PC-9 (cell line): Measurements from ENCODE around the gene FUT6. TPM values are rescaled to one million over a fixed set of nuclear protein-coding genes. Genes with fewer than 3 reads are reported as not detected.

ENCODE experiments used
- BruUV-seq: library from RNA; stranded (reverse); fragments of 400-500 nt; replicated peaks from 2 replicates; lab custom pipeline; 2021; lab: Mats Ljungman, UMichigan
- CTCF ChIA-PET: fragments of 300-600 bp; sonication (Branson Sonifier 250); formaldehyde crosslinking; loops from one replicate; lab custom pipeline; 2022; ENCODE audit warnings: antibody characterized with exemption; lab: Charles Lee
- POLR2A ChIA-PET: fragments of 300-600 bp; sonication (Branson Sonifier 250); formaldehyde crosslinking; loops from one replicate; lab custom pipeline; 2022; ENCODE audit warnings: antibody characterized with exemption; ENCODE audit not compliant: unreplicated experiment; lab: Charles Lee
- DNase-seq, 2 experiments: peaks; one replicate each; pipeline versions ENCODE4 v3.0.0 to v3.0.0-alpha.2; 2015 to 2022; ENCODE audit warnings: mixed read lengths in 1 of 2
- H2AFZ ChIP-seq: fragments of 200-600 bp; sonication (generic); 2 replicates; pipeline ENCODE4 v1.8.1; 2017; ENCODE audit warnings: antibody characterized with exemption
- H3F3A ChIP-seq: fragments of 200-600 bp; sonication (generic); 2 replicates; pipeline ENCODE4 v1.8.1; 2017; ENCODE audit warnings: antibody characterized with exemption, mild to moderate bottlenecking, low read depth; ENCODE audit not compliant: insufficient read depth
- H3K27ac ChIP-seq: fragments of 200-600 bp; sonication (generic); 2 replicates; pipeline ENCODE4 v1.6.1; 2016; ENCODE audit warnings: mixed run types
- H3K27me3 ChIP-seq: fragments of 200-600 bp; sonication (generic); 2 replicates; pipeline ENCODE4 v1.6.1; 2016; ENCODE audit warnings: low read depth, mixed run types; ENCODE audit not compliant: insufficient read depth
- H3K36me3 ChIP-seq: fragments of 200-600 bp; sonication (generic); 2 replicates; pipeline ENCODE4 v1.6.1; 2016; ENCODE audit warnings: low read depth, mixed run types
- H3K4me1 ChIP-seq: fragments of 200-600 bp; sonication (generic); replicated peaks from 2 replicates; pipeline ENCODE4 v1.6.1; 2016; ENCODE audit warnings: mixed run types; ENCODE audit not compliant: insufficient read depth
- H3K4me2 ChIP-seq: fragments of 200-600 bp; sonication (generic); 2 replicates; pipeline ENCODE4 v1.6.1; 2017; ENCODE audit warnings: mixed run types
- H3K4me3 ChIP-seq: fragments of 200-600 bp; sonication (generic); 2 replicates; pipeline ENCODE4 v1.6.1; 2016; ENCODE audit warnings: mixed run types
- H3K79me2 ChIP-seq: fragments of 200-600 bp; sonication (generic); 2 replicates; pipeline ENCODE4 v1.6.1; 2017; ENCODE audit warnings: low read depth, mixed run types
- H3K9me2 ChIP-seq: fragments of 200-600 bp; sonication (generic); 2 replicates; pipeline ENCODE4 v1.8.1; 2017; ENCODE audit warnings: mild to moderate bottlenecking; ENCODE audit not compliant: insufficient read depth
- H3K9me3 ChIP-seq: fragments of 200-600 bp; sonication (generic); 2 replicates; pipeline ENCODE4 v1.8.1; 2016; ENCODE audit warnings: low read depth; ENCODE audit not compliant: insufficient read depth
- H4K20me1 ChIP-seq: fragments of 200-600 bp; sonication (generic); 2 replicates; pipeline ENCODE4 v1.8.1; 2017; ENCODE audit not compliant: insufficient read depth
- EZH2 ChIP-seq: fragments of 200-600 bp; sonication (generic); IDR thresholded peaks from 2 replicates; pipeline ENCODE4 v1.8.0; 2017; ENCODE audit warnings: antibody characterized with exemption, low read depth
- intact Hi-C: fragments of 100-400 bp; cut with micrococcal nuclease; formaldehyde crosslinking; loops from one replicate; pipeline ENCODE4 v1.10.0; 2022; ENCODE audit not compliant: unreplicated experiment
- total RNA-seq: library from RNA; stranded (reverse); gene quantifications from 2 replicates; pipeline ENCODE4 v1.2.3, GENCODE V29; 2021
- TF ChIP-seq, protein P1 (sequence below): fragments of 200-600 bp; sonication (generic); conservative IDR thresholded peaks from 2 replicates; pipeline ENCODE4 v1.6.1; 2017; ENCODE audit warnings: mixed run types, antibody characterized with exemption, mild to moderate bottlenecking, moderate library complexity

Gene FUT6
- total RNA-seq, 1 experiment from 2014 or later, result 0.55 TPM

DNA sequence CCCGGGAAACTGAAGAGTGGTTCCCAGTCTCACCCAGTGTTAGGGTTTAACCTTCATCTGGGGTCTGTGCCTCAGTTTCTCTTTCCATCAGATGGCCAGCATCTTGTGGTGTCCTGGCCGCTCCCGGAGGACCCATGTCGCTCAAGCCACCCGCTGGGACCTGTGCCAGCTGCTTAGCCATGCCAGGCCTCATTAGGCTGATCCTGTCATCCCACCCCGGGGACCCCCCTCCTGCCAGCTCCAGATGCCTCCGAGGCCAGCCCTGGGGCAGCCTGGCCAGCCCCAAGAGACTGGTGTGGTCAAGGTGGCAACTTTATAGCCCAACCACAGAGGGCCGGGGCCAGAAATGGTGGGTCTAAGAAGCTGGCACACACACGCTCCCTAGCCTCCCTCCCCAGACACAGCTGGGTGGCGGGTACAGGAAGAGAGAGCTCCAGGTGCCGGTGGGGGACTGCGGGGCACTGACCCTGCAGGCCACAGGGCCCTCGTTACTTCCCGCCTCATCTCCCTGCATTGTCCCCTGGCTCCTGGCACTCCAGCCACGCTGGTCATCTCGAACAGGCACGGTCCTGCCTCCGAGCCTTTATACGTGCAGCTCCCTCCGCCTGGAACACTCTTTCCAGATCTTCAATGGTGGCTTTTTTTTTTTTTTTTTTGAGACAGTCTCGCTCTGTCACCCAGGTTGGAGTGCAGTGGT, 31.2 kb downstream of the FUT6 start:
- TF ChIP-seq, protein P1, sequence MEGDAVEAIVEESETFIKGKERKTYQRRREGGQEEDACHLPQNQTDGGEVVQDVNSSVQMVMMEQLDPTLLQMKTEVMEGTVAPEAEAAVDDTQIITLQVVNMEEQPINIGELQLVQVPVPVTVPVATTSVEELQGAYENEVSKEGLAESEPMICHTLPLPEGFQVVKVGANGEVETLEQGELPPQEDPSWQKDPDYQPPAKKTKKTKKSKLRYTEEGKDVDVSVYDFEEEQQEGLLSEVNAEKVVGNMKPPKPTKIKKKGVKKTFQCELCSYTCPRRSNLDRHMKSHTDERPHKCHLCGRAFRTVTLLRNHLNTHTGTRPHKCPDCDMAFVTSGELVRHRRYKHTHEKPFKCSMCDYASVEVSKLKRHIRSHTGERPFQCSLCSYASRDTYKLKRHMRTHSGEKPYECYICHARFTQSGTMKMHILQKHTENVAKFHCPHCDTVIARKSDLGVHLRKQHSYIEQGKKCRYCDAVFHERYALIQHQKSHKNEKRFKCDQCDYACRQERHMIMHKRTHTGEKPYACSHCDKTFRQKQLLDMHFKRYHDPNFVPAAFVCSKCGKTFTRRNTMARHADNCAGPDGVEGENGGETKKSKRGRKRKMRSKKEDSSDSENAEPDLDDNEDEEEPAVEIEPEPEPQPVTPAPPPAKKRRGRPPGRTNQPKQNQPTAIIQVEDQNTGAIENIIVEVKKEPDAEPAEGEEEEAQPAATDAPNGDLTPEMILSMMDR, result no peak
- TF ChIP-seq EZH2, result no peak
- no TSS peak for BruUV-seq
- H3K27ac ChIP-seq, result no peak overlapping the region
- no peaks in the 10 kb centered on the region for H3K4me1 ChIP-seq
- H3K4me2 ChIP-seq, result no peak overlapping the region
- no peaks in the 10 kb centered on the region for H3K36me3 ChIP-seq
- H3K9me2 ChIP-seq, result no peaks in the 10 kb centered on the region
- no peaks in the 10 kb centered on the region; the same call in 1 of the 2 replicates for H3F3A ChIP-seq
- no peak overlapping the region for H2AFZ ChIP-seq
- ChIA-PET POLR2A (interaction anchor here (0.5 kb wide), 1 partner anchor 18 kb away, joined by 4 read pairs; no protein-coding TSS in a partner anchor), CTCF (interaction anchor here (0.6 to 1.0 kb wide), 2 partner anchors 211 to 1412 kb away, joined by 5 to 8 read pairs; no protein-coding TSS in a partner anchor)
- DNase-seq, result no peak
- no peaks in the 10 kb centered on the region for H3K79me2 ChIP-seq
- H4K20me1 ChIP-seq, result no peaks in the 10 kb centered on the region
- 0 out of 2 replicates have a peak, but pooled peaks cover 8% of the 10 kb centered on the region for H3K27me3 ChIP-seq
- H3K4me3 ChIP-seq, result no peak overlapping the region
- no peaks in the 10 kb centered on the region for H3K9me3 ChIP-seq
- intact Hi-C loops, result loop anchor here (10.0 kb wide), 2 partner anchors 177 to 217 kb away; no protein-coding TSS in a partner anchor

DNA sequence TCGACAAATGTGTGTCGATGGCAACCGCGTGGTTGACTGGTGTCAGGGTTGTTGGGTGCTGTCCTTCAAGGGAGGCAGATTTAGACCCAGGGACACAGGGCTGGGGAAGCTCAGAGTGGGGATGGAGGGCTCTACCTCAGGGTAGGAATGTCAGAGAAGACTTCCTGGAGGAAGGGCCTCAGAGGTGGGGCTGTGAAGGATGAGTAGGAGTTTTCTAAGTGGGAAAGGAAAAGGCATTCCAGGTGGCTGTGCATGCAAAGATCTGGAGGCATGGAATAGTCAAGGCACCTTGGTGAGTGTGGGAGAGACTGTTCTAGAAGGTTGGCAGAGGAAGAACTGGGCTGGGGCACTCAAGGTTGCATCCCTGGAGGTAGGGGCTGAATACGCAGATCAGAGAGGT, 32.6 kb downstream of the FUT6 start:
- POLR2A ChIA-PET, result no interaction called here
- CTCF ChIA-PET, result interaction anchor here (0.6 to 0.7 kb wide), 2 partner anchors 215 to 804 kb away, joined by 3 to 4 read pairs; no protein-coding TSS in a partner anchor

GRCh38 chr19:5806133-5806489, 33.4 kb downstream of the FUT6 start:
- TF ChIP-seq, protein P1, result peak; percentile 41
- no peak for TF ChIP-seq EZH2
- Histone ChIP-seq H3K27ac (no peak overlapping the region), H3K4me2 (no peak overlapping the region), H3K4me3 (no peak overlapping the region), H3K9me3 (no peaks in the 10 kb centered on the region), H3K4me1 (no peaks in the 10 kb centered on the region), H3K9me2 (no peaks in the 10 kb centered on the region), H3F3A (no peaks in the 10 kb centered on the region; the same call in 1 of the 2 replicates), H3K79me2 (no peaks in the 10 kb centered on the region), H4K20me1 (no peaks in the 10 kb centered on the region), H2AFZ (no peak overlapping the region), H3K27me3 (0 out of 2 replicates have a peak, but pooled peaks cover 8% of the 10 kb centered on the region), H3K36me3 (no peaks in the 10 kb centered on the region)
- POLR2A ChIA-PET, result no interaction called here
- intact Hi-C loops, result loop anchor here (10.0 kb wide), 2 partner anchors 179 to 219 kb away; no protein-coding TSS in a partner anchor
- DNase-seq, result no peak
- BruUV-seq, result no TSS peak
- CTCF ChIA-PET, result no interaction called here

More for the DNA sequence above, 32.6 kb downstream of the FUT6 start:
- H2AFZ ChIP-seq, result no peak overlapping the region
- H3K4me2 ChIP-seq, result no peak overlapping the region
- no peak overlapping the region for H3K4me3 ChIP-seq
- no peaks in the 10 kb centered on the region for H3K4me1 ChIP-seq
- H4K20me1 ChIP-seq, result no peaks in the 10 kb centered on the region
- DNase-seq, result no peak
- TF ChIP-seq, protein P1, result no peak
- no peak for TF ChIP-seq EZH2
- H3K9me3 ChIP-seq, result no peaks in the 10 kb centered on the region
- no peaks in the 10 kb centered on the region for H3K79me2 ChIP-seq
- no peaks in the 10 kb centered on the region for H3K9me2 ChIP-seq
- 0 out of 2 replicates have a peak, but pooled peaks cover 8% of the 10 kb centered on the region for H3K27me3 ChIP-seq
- no TSS peak for BruUV-seq
- intact Hi-C loops, result loop anchor here (10.0 kb wide), 2 partner anchors 178 to 218 kb away; no protein-coding TSS in a partner anchor
- no peaks in the 10 kb centered on the region; the same call in 1 of the 2 replicates for H3F3A ChIP-seq
- H3K27ac ChIP-seq, result no peak overlapping the region
- no peaks in the 10 kb centered on the region for H3K36me3 ChIP-seq
